ENCODE data around the gene TSC22D4. TPM values are rescaled to one million over a fixed set of nuclear protein-coding genes. Genes with fewer than 3 reads are reported as not detected.

TSC22D4 gene
- total and polyA plus RNA-seq, 2 experiments from 2014 or later, result 14.6 to 24.9 TPM

GRCh38 chr7:100465702-100466311, 13.2 kb downstream of the TSC22D4 start:
- Mint-ChIP-seq H3K36me3 (ENCODE audit: low read depth) (no peaks in the 10 kb centered on the region), H3K27me3 (ENCODE audit: insufficient read depth, low read depth, poor library complexity) (peaks cover 8% of the 10 kb centered on the region), H3K9me3 (no peaks in the 10 kb centered on the region), H3K27ac (no peak overlapping the region), H3K4me3 (peak overlapping the region; percentile 39), H3K4me1 (peaks cover 8% of the 10 kb centered on the region)
- Histone ChIP-seq H3K36me3 (ENCODE audit: insufficient read depth) (no peaks in the 10 kb centered on the region), H3K4me3 (peak overlapping the region; percentile 45), H3K4me2 (peak overlapping the region; percentile 80), H3F3A (replicated peaks; ENCODE audit: low read depth) (no peaks in the 10 kb centered on the region), H3K27ac (ENCODE audit: low read depth) (no peak overlapping the region), H2AFZ (no peak overlapping the region), H3K27me3 (ENCODE audit: insufficient read depth) (no peaks in the 10 kb centered on the region), H3K9me2 (ENCODE audit: insufficient read depth) (no peaks in the 10 kb centered on the region), H3K79me2 (replicated peaks; ENCODE audit: insufficient read depth) (no peaks in the 10 kb centered on the region), H4K20me1 (replicated peaks; ENCODE audit: insufficient read depth) (no peaks in the 10 kb centered on the region; the same call in 1 of the 2 replicates), H3K4me1 (ENCODE audit: insufficient read depth) (no peaks in the 10 kb centered on the region; the same call in 1 of the 2 replicates)
- 0 out of 2 replicates have a peak, but pooled peaks have one; percentile 24 for TF ChIP-seq POLR2AphosphoS5 (IDR thresholded peaks at IDR 0.05; ENCODE audit: low read depth)
- TF ChIP-seq JUNB (IDR thresholded peaks at IDR 0.05; ENCODE audit: unreplicated experiment), result no peak
- TF ChIP-seq EZH2 (IDR thresholded peaks at IDR 0.05; ENCODE audit: low read depth, unreplicated experiment), result no peak
- peak; percentile 48 to 86 for TF ChIP-seq CTCF (conservative IDR thresholded peaks at IDR 0.05; ENCODE audit: low read depth in 2 of 2)
- DNase-seq (ENCODE audit: low spot score), result peak; percentile 87
- ATAC-seq, result peak; percentile 83

GRCh38 chr7:100465299-100465698, 13.7 kb downstream of the TSC22D4 start:
- H3K9me2 ChIP-seq (ENCODE audit: insufficient read depth), result no peaks in the 10 kb centered on the region
- no peaks in the 10 kb centered on the region for H3K79me2 ChIP-seq (replicated peaks; ENCODE audit: insufficient read depth)
- no peaks in the 10 kb centered on the region for H3F3A ChIP-seq (replicated peaks; ENCODE audit: low read depth)
- H4K20me1 ChIP-seq (replicated peaks; ENCODE audit: insufficient read depth), result no peaks in the 10 kb centered on the region; the same call in 1 of the 2 replicates
- H3K4me2 ChIP-seq, result no peak overlapping the region
- peaks cover 8% of the 10 kb centered on the region for H3K4me1 Mint-ChIP-seq
- H3K9me3 Mint-ChIP-seq, result no peaks in the 10 kb centered on the region
- ATAC-seq, result no peak
- H3K27ac ChIP-seq (ENCODE audit: low read depth), result no peak overlapping the region
- no peak for DNase-seq (ENCODE audit: low spot score)
- no peak overlapping the region for H3K27ac Mint-ChIP-seq
- H3K36me3 ChIP-seq (ENCODE audit: insufficient read depth), result no peaks in the 10 kb centered on the region
- TF ChIP-seq REST (IDR thresholded peaks at IDR 0.05; ENCODE audit: unreplicated experiment) (no peak), POLR2AphosphoS5 (IDR thresholded peaks at IDR 0.05; ENCODE audit: low read depth) (no peak)
- no peak overlapping the region for H3K4me3 ChIP-seq
- no peaks in the 10 kb centered on the region; the same call in 1 of the 2 replicates for H3K4me1 ChIP-seq (ENCODE audit: insufficient read depth)
- no peaks in the 10 kb centered on the region for H3K36me3 Mint-ChIP-seq (ENCODE audit: low read depth)
- no peaks in the 10 kb centered on the region for H3K27me3 ChIP-seq (ENCODE audit: insufficient read depth)
- peak overlapping the region; percentile 39; the same call in 1 of the 3 replicates for H3K4me3 Mint-ChIP-seq
- H2AFZ ChIP-seq, result no peak overlapping the region
- H3K27me3 Mint-ChIP-seq (ENCODE audit: insufficient read depth, low read depth, poor library complexity), result peaks cover 8% of the 10 kb centered on the region
